GF-D8 (cell line): ENCODE measurements around the gene DDX20.

Experiments
- DNase-seq: peaks from one replicate; lab custom pipeline; 2025; lab: John Stamatoyannopoulos, UW

Gene DDX20, protein sequence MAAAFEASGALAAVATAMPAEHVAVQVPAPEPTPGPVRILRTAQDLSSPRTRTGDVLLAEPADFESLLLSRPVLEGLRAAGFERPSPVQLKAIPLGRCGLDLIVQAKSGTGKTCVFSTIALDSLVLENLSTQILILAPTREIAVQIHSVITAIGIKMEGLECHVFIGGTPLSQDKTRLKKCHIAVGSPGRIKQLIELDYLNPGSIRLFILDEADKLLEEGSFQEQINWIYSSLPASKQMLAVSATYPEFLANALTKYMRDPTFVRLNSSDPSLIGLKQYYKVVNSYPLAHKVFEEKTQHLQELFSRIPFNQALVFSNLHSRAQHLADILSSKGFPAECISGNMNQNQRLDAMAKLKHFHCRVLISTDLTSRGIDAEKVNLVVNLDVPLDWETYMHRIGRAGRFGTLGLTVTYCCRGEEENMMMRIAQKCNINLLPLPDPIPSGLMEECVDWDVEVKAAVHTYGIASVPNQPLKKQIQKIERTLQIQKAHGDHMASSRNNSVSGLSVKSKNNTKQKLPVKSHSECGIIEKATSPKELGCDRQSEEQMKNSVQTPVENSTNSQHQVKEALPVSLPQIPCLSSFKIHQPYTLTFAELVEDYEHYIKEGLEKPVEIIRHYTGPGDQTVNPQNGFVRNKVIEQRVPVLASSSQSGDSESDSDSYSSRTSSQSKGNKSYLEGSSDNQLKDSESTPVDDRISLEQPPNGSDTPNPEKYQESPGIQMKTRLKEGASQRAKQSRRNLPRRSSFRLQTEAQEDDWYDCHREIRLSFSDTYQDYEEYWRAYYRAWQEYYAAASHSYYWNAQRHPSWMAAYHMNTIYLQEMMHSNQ

DNA sequence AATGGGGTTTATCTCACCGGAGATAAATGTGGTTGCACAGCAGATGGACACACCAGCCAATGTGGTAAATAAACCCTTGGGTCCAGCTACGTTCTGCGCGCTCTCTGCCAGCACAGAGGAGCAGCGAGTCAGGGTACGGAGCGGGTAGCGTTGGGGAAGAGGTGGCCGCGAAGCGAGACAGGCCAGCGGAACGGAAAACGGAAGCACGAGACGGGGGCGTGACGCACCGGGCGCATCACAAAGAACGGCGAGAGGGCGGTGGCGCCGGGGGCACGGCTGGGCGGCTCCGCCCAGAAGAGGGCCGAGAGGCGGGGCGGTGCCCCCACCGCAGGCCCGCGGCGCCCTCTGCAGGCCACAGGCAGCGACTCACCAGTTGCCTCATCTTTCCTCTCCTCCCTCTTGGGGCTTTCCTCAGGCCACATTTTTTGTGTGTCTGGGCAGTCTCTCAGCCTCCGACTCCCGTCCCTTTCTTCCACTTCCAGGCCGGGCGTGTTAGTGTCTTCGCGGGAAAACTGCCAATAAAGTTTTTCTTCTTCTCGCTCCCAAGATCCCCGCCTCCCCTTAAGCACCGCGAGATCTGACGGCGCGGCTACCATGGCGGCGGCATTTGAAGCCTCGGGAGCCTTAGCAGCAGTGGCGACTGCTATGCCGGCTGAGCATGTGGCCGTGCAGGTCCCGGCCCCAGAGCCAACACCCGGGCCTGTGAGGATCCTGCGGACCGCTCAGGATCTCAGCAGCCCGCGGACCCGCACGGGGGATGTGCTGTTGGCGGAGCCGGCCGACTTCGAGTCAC, at the start of gene DDX20:
Gene DDX20, plus strand, starts transcription at position 571 of the 793 bp plus-strand sequence. Its CDS starts 24 bp downstream, at position 595.
- peak; percentile 94 for DNase-seq

DNA sequence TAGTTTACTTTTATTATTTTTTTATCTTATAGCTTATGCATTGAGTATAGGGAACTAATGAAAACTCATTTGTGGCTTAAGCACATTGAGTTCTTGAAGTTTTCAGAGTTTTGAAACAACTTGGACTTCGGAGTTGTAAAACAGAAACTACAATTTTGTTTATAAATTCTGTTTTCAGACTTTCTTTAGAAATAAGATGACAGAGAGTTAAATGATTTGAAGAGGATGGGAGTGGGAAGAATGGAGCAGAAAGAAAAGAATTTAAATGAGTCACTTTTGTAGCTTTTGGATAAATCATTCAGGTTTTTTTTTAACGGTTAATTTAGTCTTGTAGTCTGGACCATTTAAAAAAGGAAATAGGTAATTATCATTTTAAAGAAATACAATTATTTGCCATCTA, 48.8 kb upstream of the DDX20 start:
- DNase-seq, result no peak

DNA sequence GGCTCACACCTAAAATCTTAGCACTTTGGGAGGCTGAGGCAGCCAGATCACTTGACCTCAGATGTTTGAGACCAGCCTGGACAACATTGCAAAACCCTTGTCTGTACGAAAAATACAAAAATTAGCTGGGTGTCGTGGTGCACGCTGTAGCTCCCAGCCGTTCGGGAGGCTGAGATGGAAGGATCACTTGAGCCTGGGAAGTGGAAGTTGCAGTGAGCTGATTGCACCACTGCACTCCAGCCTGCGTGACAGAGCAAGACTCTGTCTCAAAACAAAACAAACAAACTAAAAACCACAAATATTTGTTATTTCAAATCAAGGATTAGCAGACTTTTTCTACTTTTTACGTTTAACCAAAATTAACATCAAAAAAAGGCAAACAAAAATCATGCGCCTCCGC, 47.8 kb upstream of the DDX20 start:
- DNase-seq, result no peak

DNA sequence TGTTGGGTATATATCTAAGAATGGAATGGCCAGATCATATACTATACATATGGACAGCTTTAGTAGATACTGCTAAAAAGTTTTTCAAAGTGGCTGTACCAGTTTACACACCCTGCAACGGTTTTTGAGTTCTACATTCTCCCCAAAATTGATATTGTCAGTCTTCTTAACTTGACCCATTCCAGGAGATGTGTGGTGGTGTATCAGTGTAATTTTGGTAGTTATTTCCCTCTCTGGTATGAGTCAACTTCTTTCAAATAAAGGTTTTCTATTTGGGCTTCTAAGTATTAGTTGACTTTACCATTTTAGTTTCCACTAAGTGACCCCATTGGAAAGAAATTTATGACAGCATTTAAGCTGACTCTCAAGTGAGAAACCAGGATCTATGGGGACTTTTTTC, 45.7 kb upstream of the DDX20 start:
- no peak for DNase-seq

DNA sequence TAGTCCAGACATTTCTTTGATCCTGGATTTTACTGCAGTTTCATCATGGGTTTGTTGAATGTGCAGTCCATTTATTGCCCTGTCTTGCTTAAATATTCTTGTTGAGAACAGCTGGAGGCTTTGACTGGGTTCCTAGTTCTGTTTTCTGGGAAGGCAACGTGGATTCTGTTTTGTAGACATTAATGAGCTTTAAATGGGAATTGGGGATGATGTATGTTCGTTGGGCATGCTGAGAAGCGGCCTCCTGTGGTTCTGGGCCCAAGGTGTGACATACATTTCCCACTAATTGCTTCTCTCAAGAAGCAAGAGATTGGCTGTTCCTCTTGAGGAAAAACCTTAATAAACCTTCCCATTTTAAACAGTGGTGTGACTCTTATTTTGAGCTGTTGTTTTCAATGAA, 39.4 kb upstream of the DDX20 start:
- DNase-seq, result no peak

DNA sequence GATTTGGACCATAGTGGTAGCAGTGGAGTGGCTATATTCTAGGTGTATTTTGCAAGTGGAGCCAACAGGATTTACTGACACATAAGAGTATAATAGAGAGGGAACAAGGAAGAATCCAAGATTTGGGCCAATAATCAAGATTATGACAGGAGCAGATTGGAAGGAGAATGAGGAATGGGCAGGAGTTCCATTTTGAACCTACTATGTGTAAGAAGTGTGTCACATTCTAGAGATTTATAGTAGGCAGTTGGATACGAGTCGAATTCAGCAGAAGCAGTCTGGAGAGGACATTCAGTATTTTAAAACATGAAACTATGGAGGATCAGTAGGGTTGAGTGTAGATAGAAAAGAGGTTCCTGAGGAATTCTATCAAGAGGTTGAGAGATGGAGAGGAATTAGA, 38.3 kb upstream of the DDX20 start:
- no peak for DNase-seq

DNA sequence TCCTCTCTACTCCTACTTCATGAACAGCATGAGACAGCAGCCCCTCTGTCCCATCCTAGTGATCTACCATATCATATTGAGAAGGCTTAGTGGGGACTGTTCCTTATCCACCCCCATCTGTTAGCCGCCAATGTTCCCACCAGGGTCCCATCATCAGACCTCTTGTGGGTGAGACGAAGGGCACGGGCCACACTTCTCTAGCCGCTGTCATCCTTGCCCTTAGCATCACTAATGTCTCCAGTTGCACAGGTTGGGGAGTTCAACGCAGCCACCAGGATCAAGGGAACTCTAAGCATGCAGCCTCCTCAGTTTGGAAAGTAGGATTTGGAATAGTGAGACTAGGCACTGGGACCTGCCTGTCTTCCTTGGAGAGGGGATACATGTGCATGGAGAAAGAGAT, 36.6 kb upstream of the DDX20 start:
- no peak for DNase-seq

DNA sequence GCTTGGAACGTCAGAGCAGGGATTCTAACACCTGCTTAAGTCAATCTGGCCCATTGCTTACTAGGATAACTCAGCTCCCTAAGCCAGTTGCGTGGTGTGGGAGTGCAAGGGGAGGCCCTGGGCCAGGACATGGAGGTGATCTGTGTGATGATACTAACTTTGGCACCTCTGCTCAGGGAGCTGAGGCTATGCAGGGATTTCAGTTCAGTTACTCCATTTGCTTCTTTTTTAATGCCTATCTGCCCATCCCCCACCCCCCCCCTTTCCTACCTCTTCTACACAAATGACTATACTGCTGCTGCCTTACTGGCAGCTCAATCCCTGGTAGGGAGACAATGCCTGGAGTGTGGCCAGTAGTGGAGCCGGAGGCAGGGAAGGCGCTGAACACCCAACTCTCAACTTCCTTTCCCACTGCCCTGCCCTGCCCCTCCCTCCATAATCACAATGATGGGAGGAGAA, 36.0 kb upstream of the DDX20 start:
- no peak for DNase-seq

DNA sequence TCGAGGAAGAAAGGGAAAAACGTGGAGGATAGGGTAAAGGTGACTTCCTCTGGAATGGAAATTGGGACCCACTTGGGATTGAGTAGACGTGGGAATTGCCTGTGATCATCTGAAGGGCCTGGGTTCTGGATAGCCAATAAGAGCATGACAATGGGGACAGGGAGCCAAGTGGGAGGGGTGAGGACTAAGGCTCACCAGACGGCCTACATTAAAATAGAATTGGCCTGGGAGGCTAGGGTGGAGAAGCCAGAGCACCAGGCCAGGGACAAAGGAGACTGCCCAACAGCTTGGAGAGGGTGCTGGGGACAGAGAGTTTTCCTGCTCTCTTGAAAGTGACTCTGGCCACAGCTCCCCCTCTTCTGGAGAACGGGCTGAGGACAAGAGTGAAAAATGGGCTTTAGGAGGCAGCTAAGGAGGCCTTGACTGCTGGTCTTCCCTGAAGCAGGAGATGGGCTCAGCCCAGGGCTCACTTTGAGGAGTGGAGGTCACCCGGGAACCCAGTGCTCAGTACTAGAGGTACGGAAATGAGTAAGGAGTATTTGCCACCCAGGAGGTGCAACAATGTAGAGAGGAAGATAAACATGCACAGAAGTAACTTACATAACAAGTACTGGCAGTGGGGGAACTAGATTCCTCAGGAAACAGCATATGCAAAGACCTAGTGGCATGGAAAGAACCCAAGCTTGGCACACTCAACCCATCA, 35.3 kb upstream of the DDX20 start:
- DNase-seq, result no peak

DNA sequence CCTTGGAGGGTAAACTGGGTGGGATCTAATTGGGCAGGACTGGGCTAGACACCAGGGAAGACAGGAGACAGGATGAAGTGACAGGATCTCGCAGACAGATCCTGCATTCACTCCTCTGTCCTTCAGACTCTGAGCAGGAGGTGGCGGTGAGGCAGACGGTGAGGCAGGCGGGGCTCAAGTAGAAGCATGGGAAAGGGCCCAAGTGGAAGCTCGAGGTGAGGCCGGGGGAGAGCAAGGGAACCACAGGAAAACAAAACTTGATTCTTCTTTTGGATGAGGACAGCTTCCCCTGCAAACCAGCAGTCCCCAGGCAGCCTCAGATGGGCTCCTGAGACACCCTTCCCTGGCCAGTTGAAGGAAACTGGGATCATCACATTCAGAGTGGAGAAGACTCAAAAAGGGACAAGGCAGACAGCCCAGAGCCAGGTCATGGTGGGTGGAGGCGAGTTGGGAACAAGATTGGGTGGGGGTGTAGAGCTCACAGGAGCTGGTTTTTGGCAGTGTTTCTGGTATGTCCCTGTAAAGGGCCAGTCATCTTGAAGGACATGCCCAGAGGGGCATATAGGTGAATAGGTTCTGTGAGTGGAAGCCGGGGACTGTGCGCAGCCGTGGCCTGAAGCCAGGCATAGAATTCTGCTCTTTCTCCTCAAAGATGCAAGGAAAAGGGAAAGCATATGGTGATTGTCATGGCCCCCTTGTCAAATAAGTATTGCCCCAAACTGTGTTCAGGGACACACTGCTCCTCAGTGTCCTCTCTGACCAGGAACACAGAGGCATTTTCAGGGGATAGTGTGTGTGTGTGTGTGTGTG, 34.5 kb upstream of the DDX20 start:
- no peak for DNase-seq

DNA sequence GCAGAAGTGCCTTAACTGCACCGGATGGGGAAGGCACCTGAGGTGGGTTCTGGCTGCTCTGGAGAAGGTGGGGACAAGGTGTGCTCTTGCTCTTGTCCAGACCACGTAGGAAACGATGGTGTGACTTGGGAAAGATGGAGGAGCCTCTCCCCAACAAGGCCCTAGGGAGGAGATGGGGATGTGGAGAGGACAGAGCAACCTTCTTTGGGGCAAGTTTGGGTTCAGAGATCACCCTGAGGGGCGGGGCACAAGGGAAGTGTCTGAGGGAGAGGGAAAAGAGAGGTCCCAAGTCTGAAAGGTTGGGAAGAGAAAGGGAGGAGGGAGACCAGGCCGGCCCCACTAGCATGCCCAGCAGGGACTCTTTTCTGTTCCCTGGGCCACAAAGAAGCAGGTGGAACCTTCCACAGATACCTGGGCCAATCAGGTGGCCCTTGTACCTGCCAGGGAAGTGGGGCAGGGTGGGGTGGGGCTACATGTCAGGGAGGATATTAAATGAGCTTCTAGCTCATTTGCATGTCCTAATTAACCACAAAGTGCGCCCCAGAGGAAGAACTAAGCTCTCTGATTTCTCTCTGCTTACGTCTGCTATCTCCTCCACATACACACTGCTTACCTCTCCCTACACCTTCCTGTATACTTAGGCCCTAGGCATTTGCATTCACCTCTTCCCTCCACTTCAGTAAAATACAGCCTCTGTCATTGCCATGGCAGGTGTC, 32.5 kb upstream of the DDX20 start:
- no peak for DNase-seq

DNA sequence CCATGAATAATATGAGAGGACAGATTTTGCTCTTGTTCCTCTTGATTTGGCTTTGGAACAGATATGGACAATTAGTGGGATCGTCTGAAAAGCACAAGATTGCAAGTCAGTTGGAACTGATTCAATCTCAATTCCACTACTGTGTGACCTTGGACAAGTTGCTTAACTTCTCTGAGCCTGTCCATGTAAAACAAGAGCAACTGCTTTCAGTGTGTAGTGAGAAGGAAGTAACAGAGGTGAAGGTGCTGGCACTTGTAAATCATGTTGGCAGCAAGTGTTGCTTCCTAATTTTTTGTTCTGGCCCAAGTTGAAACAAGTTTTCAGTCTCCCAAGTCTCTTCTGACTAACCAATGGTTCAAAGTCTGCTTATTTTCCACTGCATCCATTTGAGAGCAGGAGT, 31.8 kb upstream of the DDX20 start:
- no peak for DNase-seq

DNA sequence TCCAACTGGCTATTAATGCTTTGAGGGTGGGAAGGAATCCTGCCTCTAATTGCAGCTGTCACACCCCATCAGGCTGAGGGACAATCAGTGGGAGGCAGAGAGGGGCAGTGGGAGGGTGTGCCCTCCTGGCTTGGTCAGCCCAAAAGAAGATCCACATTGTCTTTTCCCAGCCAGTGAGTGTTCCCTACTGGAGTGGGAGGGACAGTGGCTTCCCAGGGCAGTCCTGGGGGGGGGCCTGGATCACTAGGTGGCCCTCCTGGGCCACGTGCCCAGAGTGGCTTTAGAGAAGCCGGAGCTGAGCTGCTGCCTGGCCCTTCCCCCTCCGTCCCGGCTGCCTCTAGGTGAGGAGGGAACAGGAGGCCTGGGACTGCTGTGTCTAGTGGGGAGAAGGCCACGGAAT, 30.5 kb upstream of the DDX20 start:
- DNase-seq, result no peak

DNA sequence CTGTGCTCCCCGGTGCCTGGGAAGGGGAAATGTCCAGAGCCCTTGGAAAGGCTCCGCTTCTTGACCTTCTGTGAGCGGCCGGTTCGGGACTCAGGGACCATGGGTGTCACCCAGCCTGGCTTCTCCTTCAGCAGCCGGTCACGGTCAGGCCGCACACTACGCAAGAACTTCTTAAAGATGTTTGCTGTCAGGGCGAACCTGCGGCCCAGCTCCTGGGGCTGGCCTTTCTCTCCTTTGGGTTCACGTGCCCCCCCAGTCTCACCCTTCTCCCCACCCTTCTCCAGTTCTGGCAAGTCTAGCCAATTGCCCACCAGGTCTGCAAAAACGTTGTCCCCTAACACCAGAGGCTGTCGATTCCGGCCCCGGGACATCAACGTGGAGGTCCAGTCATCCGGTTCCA, 28.6 kb upstream of the DDX20 start:
- no peak for DNase-seq

DNA sequence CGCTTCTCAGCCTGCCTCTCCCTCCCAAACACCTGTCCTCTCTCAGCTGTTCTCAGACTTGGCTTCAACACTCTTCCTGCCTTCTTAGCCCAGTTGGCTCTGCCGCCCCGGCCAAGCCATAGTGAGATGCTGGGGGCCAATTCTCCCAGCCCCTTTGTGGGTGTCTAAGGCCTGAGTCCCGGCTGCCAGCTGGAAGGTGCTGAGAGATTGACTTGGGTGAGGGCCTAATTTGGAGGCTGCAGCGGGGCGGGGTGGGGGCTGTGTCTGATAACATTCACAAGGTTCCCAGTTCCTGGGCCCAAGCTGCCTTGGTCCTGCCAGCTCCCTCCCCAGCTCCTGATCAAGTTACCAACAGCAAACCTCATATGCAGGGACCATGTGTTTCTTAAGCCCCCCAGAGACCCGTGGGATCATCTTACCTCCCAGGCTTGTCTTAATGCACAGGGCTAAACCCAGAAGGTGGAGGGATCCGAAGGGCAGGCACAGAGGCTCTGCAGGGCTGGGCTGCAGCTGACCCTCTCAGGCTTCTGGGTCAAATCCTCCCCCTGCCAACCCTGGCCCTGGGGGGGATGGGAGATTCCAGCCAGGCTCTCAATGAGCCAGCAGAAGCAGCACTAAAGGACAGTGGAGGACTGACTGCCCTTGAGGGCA, 26.3 kb upstream of the DDX20 start:
- DNase-seq, result no peak

DNA sequence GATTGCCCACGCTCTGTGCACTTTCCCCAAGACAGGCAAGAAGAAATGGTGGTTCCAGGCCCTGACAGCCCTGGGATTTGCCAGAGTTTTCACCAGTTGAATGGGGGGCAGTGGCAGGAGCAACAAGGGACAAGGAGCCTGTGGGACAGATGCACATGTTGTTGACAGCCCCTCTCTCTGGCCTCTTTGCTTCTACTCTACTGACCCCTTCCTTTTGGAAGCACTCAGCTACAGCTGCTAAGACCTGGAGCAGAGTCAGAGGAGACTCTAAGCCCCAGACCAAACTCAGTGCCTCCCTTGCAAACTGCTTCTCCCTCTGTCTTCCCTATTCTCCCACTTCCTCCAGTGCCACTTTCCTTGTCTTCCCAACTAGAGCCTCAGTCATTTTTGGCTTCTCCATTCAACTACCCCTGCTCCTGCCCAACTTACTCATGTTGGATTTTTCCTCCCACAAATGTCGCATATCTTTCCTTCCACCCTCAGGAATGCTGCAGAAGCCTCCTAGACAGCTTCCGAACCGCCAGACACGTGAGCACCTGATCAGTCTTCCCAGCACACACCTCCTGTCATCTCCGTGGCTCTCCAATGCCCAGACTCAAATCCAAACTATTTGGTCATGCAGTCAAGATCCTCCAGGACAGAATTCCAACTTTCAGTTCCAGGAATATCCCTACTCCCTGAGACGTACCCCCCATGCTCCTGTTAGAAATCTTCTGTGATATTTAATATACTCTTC, 25.6 kb upstream of the DDX20 start:
- no peak for DNase-seq

DNA sequence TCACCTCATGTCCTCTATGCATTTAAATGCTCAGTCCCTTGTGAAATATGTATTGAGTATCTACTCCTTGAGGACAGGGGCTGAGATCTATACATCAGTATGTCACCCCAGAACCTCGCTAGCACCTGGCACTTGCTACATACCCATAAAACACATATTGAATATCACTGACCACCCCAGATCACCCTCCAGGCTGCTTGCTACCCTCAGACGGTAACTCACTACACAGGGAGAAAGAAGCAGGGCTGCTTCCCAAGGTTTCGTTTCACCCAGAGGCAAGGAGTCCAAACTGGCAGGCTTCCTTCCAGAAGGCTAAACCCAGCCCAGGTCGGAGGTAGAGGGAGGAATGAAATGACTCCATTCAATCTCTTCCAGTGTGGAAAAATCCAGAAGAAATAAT, 25.0 kb upstream of the DDX20 start:
- no peak for DNase-seq

DNA sequence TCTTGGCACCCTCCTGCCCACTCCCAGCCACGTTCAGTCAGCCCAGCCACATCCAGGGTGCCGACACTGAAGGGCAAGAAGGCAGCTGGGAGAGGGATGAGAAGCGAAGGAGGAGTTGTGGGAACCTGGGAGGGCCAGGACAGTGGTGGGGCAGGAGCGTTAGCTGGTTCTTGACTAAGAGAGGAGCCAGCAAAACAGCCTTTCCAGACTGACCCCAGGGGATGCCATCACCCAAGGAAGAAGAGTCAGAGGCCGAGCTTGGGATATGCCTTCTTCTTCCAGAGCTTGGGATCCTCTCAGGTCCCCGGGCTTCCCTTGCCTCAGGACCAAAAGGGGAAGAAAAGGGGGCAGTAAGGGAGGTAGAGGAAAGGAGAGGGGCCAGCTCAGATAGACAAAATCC, 23.7 kb upstream of the DDX20 start:
- no peak for DNase-seq

DNA sequence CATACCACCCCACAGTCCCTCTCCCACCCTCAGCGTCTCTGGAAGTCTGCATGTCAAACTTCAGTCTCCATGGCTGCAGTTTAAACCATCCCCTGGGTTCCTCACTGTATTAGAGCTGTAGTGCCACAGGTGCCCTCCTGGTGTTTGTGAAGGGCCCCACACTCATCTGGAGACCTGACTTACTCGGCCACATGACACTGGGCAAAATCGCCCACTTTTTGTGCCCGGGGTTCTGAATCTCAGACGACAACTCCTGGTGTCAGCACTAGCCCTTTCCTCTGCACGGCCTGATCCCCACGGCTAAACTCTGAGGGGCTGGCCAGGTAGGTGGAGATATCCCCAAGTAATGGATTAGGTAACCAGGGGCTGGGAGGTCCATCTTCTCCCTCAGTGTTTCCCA, 23.0 kb upstream of the DDX20 start:
- DNase-seq, result no peak
